HG03060 (cell line): Measurements from ENCODE around the gene NDEL1.

Experiments used
- ATAC-seq: cut with Tn5 transposase; IDR thresholded peaks from one replicate; pipeline ENCODE4 v1.9.1; 2021; ENCODE audit warnings: low read depth, moderate number of reproducible peaks; ENCODE audit not compliant: unreplicated experiment

NDEL1 gene

GRCh38 chr17:8494506-8495111, 58.9 kb downstream of the NDEL1 start:
- no peak for ATAC-seq

- no peak for ATAC-seq
These were observed 60.4 kb downstream of the NDEL1 start for GRCh38 chr17:8496081-8496480.

- no peak for ATAC-seq
These were observed 63.5 kb downstream of the NDEL1 start for GRCh38 chr17:8499171-8499570.

GRCh38 chr17:8499614-8500013, 63.9 kb downstream of the NDEL1 start:
- ATAC-seq, result no peak

GRCh38 chr17:8500609-8501008, 64.9 kb downstream of the NDEL1 start:
- no peak for ATAC-seq

GRCh38 chr17:8502126-8502525, 66.4 kb downstream of the NDEL1 start:
- ATAC-seq, result no peak

GRCh38 chr17:8503368-8503767, 67.7 kb downstream of the NDEL1 start:
- no peak for ATAC-seq

GRCh38 chr17:8503807-8504206, 68.1 kb downstream of the NDEL1 start:
- no peak for ATAC-seq

GRCh38 chr17:8504460-8505207, 69.0 kb downstream of the NDEL1 start:
- ATAC-seq, result no peak

- ATAC-seq, result no peak
These were observed 70.5 kb downstream of the NDEL1 start for GRCh38 chr17:8506145-8506544.

- no peak for ATAC-seq
These were observed 79.1 kb downstream of the NDEL1 start for GRCh38 chr17:8514801-8515200.
